OCI-LY7 (cell line): ENCODE data around the gene CAMP.

ENCODE experiments used
- EZH2phosphoT487 ChIP-seq: fragments of 200-600 bp; sonication (generic); IDR thresholded peaks from 2 replicates; pipeline ENCODE4 v1.6.1; 2018; ENCODE audit warnings: low read depth, borderline replicate concordance, mild to moderate bottlenecking, mixed run types, antibody characterized with exemption, low read length, moderate library complexity, mixed read lengths
- TF ChIP-seq, protein P1 (sequence below): fragments of 200-600 bp; sonication (generic); conservative IDR thresholded peaks from 2 replicates; pipeline ENCODE4 v1.5.1; 2014; ENCODE audit warnings: mild to moderate bottlenecking, antibody characterized with exemption, low read length, moderate library complexity, mixed read lengths

DNA sequence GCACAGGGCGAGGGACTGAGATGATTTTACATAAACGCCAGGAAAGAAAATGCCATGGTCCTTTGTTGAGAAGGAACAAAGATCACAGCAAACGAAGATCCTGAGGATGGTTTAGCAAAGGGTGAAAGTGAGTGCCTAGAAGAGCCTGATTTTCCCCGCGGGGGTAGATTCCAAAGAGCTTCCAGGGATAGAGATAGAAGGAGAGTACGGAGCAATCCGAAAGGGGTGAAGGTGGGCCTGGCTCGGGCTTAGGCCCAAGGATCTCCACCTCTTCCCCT is 36.1 kb upstream of the CAMP start:
- TF ChIP-seq, protein P1, sequence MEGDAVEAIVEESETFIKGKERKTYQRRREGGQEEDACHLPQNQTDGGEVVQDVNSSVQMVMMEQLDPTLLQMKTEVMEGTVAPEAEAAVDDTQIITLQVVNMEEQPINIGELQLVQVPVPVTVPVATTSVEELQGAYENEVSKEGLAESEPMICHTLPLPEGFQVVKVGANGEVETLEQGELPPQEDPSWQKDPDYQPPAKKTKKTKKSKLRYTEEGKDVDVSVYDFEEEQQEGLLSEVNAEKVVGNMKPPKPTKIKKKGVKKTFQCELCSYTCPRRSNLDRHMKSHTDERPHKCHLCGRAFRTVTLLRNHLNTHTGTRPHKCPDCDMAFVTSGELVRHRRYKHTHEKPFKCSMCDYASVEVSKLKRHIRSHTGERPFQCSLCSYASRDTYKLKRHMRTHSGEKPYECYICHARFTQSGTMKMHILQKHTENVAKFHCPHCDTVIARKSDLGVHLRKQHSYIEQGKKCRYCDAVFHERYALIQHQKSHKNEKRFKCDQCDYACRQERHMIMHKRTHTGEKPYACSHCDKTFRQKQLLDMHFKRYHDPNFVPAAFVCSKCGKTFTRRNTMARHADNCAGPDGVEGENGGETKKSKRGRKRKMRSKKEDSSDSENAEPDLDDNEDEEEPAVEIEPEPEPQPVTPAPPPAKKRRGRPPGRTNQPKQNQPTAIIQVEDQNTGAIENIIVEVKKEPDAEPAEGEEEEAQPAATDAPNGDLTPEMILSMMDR, result no peak
- TF ChIP-seq EZH2phosphoT487, result no peak
